CD4-positive, alpha-beta T cell (primary cell): ENCODE measurements around the gene CEP68. TPM values are rescaled to one million over a fixed set of nuclear protein-coding genes. Genes with fewer than 3 reads are reported as not detected.

Experiments used
- ATAC-seq: fragments of 200-7000 bp; cut with Tn5 transposase; one replicate; pipeline ENCODE4 v1.10.0; 2022; ENCODE audit warnings: mild to moderate bottlenecking; ENCODE audit not compliant: poor library complexity
- CTCF ChIA-PET: fragments of 350-600 bp; sonication (Branson Sonifier 250); formaldehyde crosslinking; loops from one replicate; lab custom pipeline; 2021; ENCODE audit warnings: antibody characterized with exemption, inconsistent platforms; lab: Charles Lee
- POLR2A ChIA-PET: fragments of 350-600 bp; sonication (Branson Sonifier 250); formaldehyde crosslinking; loops from one replicate; lab custom pipeline; 2021; ENCODE audit warnings: antibody characterized with exemption, inconsistent platforms; lab: Charles Lee
- DNase-seq, 14 experiments: peaks; one replicate each; pipeline ENCODE4 v3.0.0-alpha.2; 2013 to 2020; ENCODE audit warnings: mixed read lengths in 2 of 14
- H3K27ac ChIP-seq, 2 donors: one replicate each; pipeline versions ENCODE4 v1.5.1 to v1.7.0; 2013; ENCODE audit warnings: low read length in 2 of 2, low read depth in 1 of 2, mild to moderate bottlenecking in 1 of 2
- H3K27me3 ChIP-seq, 2 experiments: 1 replicate in 1 of 2; 2 replicates in 1 of 2; pipeline versions ENCODE4 v1.6.1 to v1.7.0; 2013; ENCODE audit warnings: low read length in 2 of 2, control low read depth in 1 of 2, mild to moderate bottlenecking in 1 of 2, moderate library complexity in 1 of 2; ENCODE audit not compliant: insufficient read depth in 2 of 2, control insufficient read depth in 1 of 2
- H3K36me3 ChIP-seq: one replicate; pipeline ENCODE4 v1.6.1; 2013; ENCODE audit warnings: low read length, control low read depth; ENCODE audit not compliant: insufficient read depth
- H3K4me1 ChIP-seq: one replicate; pipeline ENCODE4 v1.6.1; 2013; ENCODE audit warnings: low read length, control low read depth; ENCODE audit not compliant: insufficient read depth
- H3K4me3 ChIP-seq: one replicate; pipeline ENCODE4 v1.5.1; 2013; ENCODE audit warnings: mild to moderate bottlenecking, low read length, moderate library complexity
- H3K9me3 ChIP-seq, 2 experiments: 1 replicate in 1 of 2; 2 replicates in 1 of 2; pipeline versions ENCODE4 v1.6.1 to v1.7.0; 2013; ENCODE audit warnings: low read length in 2 of 2, mild to moderate bottlenecking in 2 of 2, control low read depth in 1 of 2, moderate library complexity in 1 of 2; ENCODE audit not compliant: control insufficient read depth in 1 of 2, insufficient read depth in 1 of 2
- H3K27ac Mint-ChIP-seq: one replicate; pipeline ENCODE4 v1.8.0; 2020; ENCODE audit warnings: mixed read lengths
- H3K27me3 Mint-ChIP-seq: one replicate; pipeline ENCODE4 v1.8.0; 2021; ENCODE audit warnings: mixed read lengths
- H3K36me3 Mint-ChIP-seq: one replicate; pipeline ENCODE4 v1.8.0; 2021; ENCODE audit warnings: low read depth, mixed read lengths
- H3K4me1 Mint-ChIP-seq: one replicate; pipeline ENCODE4 v1.8.0; 2021; ENCODE audit warnings: low read depth, mixed read lengths
- H3K4me3 Mint-ChIP-seq: one replicate; pipeline ENCODE4 v1.8.0; 2020; ENCODE audit warnings: mild to moderate bottlenecking, mixed read lengths
- H3K9me3 Mint-ChIP-seq: one replicate; pipeline ENCODE4 v1.8.0; 2020; ENCODE audit warnings: mixed read lengths
- CTCF ChIP-seq: fragments of 200-600 bp; IDR thresholded peaks from one replicate; pipeline ENCODE4 v1.8.0; 2022; ENCODE audit warnings: antibody characterized with exemption, mild to moderate bottlenecking
- intact Hi-C, 2 experiments: fragments of 100-400 bp; cut with DNase I in 1 of 2; cut with micrococcal nuclease in 1 of 2; formaldehyde crosslinking; loops; one replicate each; pipeline versions ENCODE4 v1.15.1 to v1.9.0; 2023 to 2025; cut with DNase I, micrococcal nuclease
- total RNA-seq, 174 experiments: library from RNA in 2 of 174; stranded (reverse) in 2 of 174; gene quantifications; one replicate each; pipeline ENCODE4 v1.2.3 and lab custom pipeline; 2021 to 2026

CEP68 gene
- total RNA-seq, 2 experiments from 2014 or later = 19.4 to 20.1 TPM

- ATAC-seq = no peak
- TF ChIP-seq CTCF = no peak
- DNase-seq = no peak
- no peaks in the 10 kb centered on the region for H3K27me3 ChIP-seq
- H3K36me3 ChIP-seq = no peaks in the 10 kb centered on the region
- no peak overlapping the region for H3K27ac ChIP-seq
- Mint-ChIP-seq H3K4me1 (peaks cover 31% of the 10 kb centered on the region), H3K36me3 (peaks cover 6% of the 10 kb centered on the region), H3K4me3 (no peak overlapping the region), H3K9me3 (no peaks in the 10 kb centered on the region), H3K27ac (no peak overlapping the region), H3K27me3 (no peaks in the 10 kb centered on the region)
- peaks cover 29% of the 10 kb centered on the region for H3K4me1 ChIP-seq
- ChIA-PET CTCF (interaction anchor here (4.1 kb wide), 1 partner anchor 117 kb away, joined by 22 read pairs; no protein-coding TSS in a partner anchor), POLR2A (no interaction called here)
- no peaks in the 10 kb centered on the region for H3K9me3 ChIP-seq
- no peak overlapping the region for H3K4me3 ChIP-seq
- intact Hi-C loops = loop anchor here in 1 of 2 experiments (10.0 kb wide), 1 partner anchor 701 kb away; no protein-coding TSS in a partner anchor
Observed at GRCh38 chr2:65035351-65035943, 20.8 kb upstream of the CEP68 start.

DNA sequence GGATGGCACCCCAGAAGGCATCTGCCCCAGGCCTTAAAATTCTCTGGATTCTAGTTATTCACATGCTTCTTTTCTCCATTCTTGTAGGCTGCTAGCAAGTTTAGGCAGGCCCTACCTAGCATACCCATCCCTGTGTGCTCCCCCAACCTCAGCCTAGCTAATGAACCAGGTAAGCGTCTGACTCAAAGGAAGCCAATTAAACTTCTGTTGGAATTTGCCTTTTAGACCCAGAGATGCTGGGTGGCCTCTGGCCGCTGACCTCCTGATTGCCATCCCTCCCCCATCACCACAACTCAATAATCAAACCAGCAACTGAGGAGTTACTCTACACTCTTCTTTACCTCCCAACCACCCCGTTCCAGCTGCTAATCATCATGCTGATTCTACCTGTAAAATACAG is 19.0 kb upstream of the CEP68 start:
- no peak overlapping the region for H3K4me3 ChIP-seq
- H3K36me3 Mint-ChIP-seq = peaks cover 11% of the 10 kb centered on the region
- no peaks in the 10 kb centered on the region for H3K9me3 Mint-ChIP-seq
- H3K27me3 Mint-ChIP-seq = no peaks in the 10 kb centered on the region
- H3K27ac ChIP-seq = no peak overlapping the region
- POLR2A ChIA-PET = no interaction called here
- H3K4me1 ChIP-seq = peaks cover 17% of the 10 kb centered on the region
- intact Hi-C loops = loop anchor here in 1 of 2 experiments (10.0 kb wide), 1 partner anchor 702 kb away; no protein-coding TSS in a partner anchor
- no peak for TF ChIP-seq CTCF
- no peak overlapping the region for H3K27ac Mint-ChIP-seq
- H3K4me1 Mint-ChIP-seq = peaks cover 19% of the 10 kb centered on the region
- CTCF ChIA-PET = no interaction called here
- DNase-seq (no peak), ATAC-seq (no peak)
- H3K4me3 Mint-ChIP-seq = no peak overlapping the region
- no peaks in the 10 kb centered on the region for H3K9me3 ChIP-seq
- no peaks in the 10 kb centered on the region for H3K27me3 ChIP-seq
- H3K36me3 ChIP-seq = no peaks in the 10 kb centered on the region

DNA sequence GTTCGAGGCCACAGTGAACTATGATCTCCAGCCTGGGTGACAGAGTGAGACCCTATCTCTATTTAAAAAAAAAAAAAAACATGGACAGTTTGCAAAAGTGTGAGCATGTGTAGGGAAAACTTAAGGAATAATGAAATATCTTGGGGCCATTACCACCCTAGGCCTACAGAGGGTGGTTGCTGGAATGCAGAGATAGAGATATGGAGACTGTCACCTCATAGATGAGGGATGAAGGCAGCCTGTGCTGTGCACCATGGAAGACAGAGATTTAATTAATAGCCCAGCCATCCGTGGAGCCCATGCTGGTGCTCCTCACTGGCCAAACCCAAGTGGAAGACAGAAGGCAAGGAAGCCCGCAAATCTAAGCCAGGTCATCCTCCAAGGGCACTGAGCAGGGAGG is 16.6 kb upstream of the CEP68 start:
- intact Hi-C loops = loop anchor here (1.0 to 10.0 kb wide), 4 partner anchors 47 to 705 kb away; no protein-coding TSS in a partner anchor
- DNase-seq (no peak), ATAC-seq (no peak)
- Mint-ChIP-seq H3K4me1 (peaks cover 13% of the 10 kb centered on the region), H3K36me3 (peaks cover 26% of the 10 kb centered on the region), H3K27me3 (no peaks in the 10 kb centered on the region), H3K4me3 (peak overlapping the region; percentile 44), H3K9me3 (peaks cover 3% of the 10 kb centered on the region), H3K27ac (no peak overlapping the region)
- ChIA-PET POLR2A (no interaction called here), CTCF (interaction anchor here (5.1 kb wide), 1 partner anchor 122 kb away, joined by 28 read pairs; no protein-coding TSS in a partner anchor)
- H3K27ac ChIP-seq = no peak overlapping the region
- no peaks in the 10 kb centered on the region for H3K36me3 ChIP-seq
- peaks cover 5 to 6% of the 10 kb centered on the region in 2 experiments for H3K9me3 ChIP-seq
- no peaks in the 10 kb centered on the region for H3K27me3 ChIP-seq
- peaks cover 5% of the 10 kb centered on the region for H3K4me1 ChIP-seq
- no peak for TF ChIP-seq CTCF
- no peak overlapping the region for H3K4me3 ChIP-seq
